K562 (cell line): Measurements from ENCODE around the gene DUS1L. TPM values are rescaled to one million over a fixed set of nuclear protein-coding genes. Genes with fewer than 3 reads are reported as not detected.

Source experiments
- ATF6 ChIP-seq: sonication (generic); formaldehyde crosslinking; IDR thresholded peaks from 2 replicates; pipeline ENCODE4 v1.4.0; 2020; ENCODE audit warnings: mild to moderate bottlenecking, missing genetic modification reagents
- DMBX1 ChIP-seq: fragments of 250-450 bp; sonication (Bioruptor Pico); IDR thresholded peaks from 2 replicates; pipeline ENCODE4 v1.8.0; 2022; ENCODE audit warnings: inconsistent platforms, mild to moderate bottlenecking, moderate library complexity, borderline replicate concordance
- FOXA1 ChIP-seq: fragments of 450-650 bp; IDR thresholded peaks from 2 replicates; pipeline ENCODE4 v1.6.1; 2016; ENCODE audit warnings: mild to moderate bottlenecking, borderline replicate concordance
- FOXJ3 ChIP-seq: sonication (generic); formaldehyde crosslinking; IDR thresholded peaks from 2 replicates; pipeline ENCODE4 v1.4.0; 2020; ENCODE audit warnings: mild to moderate bottlenecking, missing genetic modification reagents
- HDAC3 ChIP-seq: fragments of 450-650 bp; IDR thresholded peaks from 2 replicates; pipeline ENCODE4 v1.6.1; 2018; ENCODE audit warnings: borderline replicate concordance, mild to moderate bottlenecking, moderate library complexity; ENCODE audit not compliant: partially characterized antibody
- HES1 ChIP-seq: fragments of 450-650 bp; IDR thresholded peaks from 2 replicates; pipeline ENCODE4 v1.6.1; 2016; ENCODE audit warnings: low read depth, mild to moderate bottlenecking, moderate library complexity
- HMGN3 ChIP-seq: IDR thresholded peaks from 2 replicates; pipeline ENCODE4 v1.6.1; 2011; ENCODE audit warnings: borderline replicate concordance, low read depth, mild to moderate bottlenecking, mixed read lengths, low read length; ENCODE audit not compliant: insufficient read length; ENCODE audit errors: extremely low read depth
- MTF1 ChIP-seq: fragments of 250-450 bp; sonication (Bioruptor Pico); IDR thresholded peaks from 2 replicates; pipeline ENCODE4 v1.9.0; 2021; ENCODE audit warnings: moderate library complexity, mild to moderate bottlenecking, inconsistent platforms, borderline replicate concordance
- NFATC3 ChIP-seq: fragments of 450-650 bp; IDR thresholded peaks from 2 replicates; pipeline ENCODE4 v1.6.1; 2017; ENCODE audit warnings: mild to moderate bottlenecking
- NFRKB ChIP-seq: fragments of 450-650 bp; IDR thresholded peaks from 2 replicates; pipeline ENCODE4 v1.6.1; 2016; ENCODE audit warnings: low read depth
- NRF1 ChIP-seq, 2 experiments: fragments of 450-650 bp; IDR thresholded peaks in 1 of 2; conservative IDR thresholded peaks in 1 of 2; 2 replicates each; pipeline ENCODE4 v1.6.1; 2014; ENCODE audit warnings: mild to moderate bottlenecking in 2 of 2
- RBM17 ChIP-seq: fragments of 200-400 bp; formaldehyde crosslinking; IDR thresholded peaks from 2 replicates; pipeline ENCODE4 v1.6.1; 2017; ENCODE audit warnings: low read depth, mild to moderate bottlenecking, low read length, borderline replicate concordance
- RERE ChIP-seq: sonication (generic); formaldehyde crosslinking; IDR thresholded peaks from 2 replicates; pipeline ENCODE4 v1.8.0; 2023; ENCODE audit warnings: missing genetic modification reagents, mild to moderate bottlenecking, borderline replicate concordance
- TAF7 ChIP-seq: fragments of 450-650 bp; IDR thresholded peaks from 2 replicates; pipeline ENCODE4 v1.6.1; 2016; ENCODE audit warnings: missing genetic modification characterization, missing compliant biosample characterization
- TAL1 ChIP-seq: fragments of 450-650 bp; IDR thresholded peaks from 2 replicates; pipeline ENCODE4 v1.6.1; 2016; ENCODE audit warnings: mild to moderate bottlenecking
- ZBED1 ChIP-seq: IDR thresholded peaks from 2 replicates; pipeline ENCODE4 v1.6.1; 2014
- ZNF133 ChIP-seq: fragments of 250-450 bp; sonication (Bioruptor Pico); IDR thresholded peaks from 2 replicates; pipeline ENCODE4 v1.4.0; 2020; ENCODE audit warnings: mild to moderate bottlenecking
- ZNF217 ChIP-seq: sonication (generic); formaldehyde crosslinking; IDR thresholded peaks from 2 replicates; pipeline ENCODE4 v1.8.0; 2022; ENCODE audit warnings: mild to moderate bottlenecking, missing genetic modification reagents
- ZNF707 ChIP-seq: fragments of 250-450 bp; sonication (Bioruptor Pico); conservative IDR thresholded peaks from 2 replicates; pipeline ENCODE4 v1.8.0; 2022; ENCODE audit warnings: inconsistent platforms, mild to moderate bottlenecking, moderate library complexity
- ZNF778 ChIP-seq: fragments of 450-650 bp; formaldehyde crosslinking; IDR thresholded peaks from 2 replicates; pipeline ENCODE4 v1.4.0; 2020; ENCODE audit warnings: mild to moderate bottlenecking, moderate library complexity
- ZNF780A ChIP-seq: fragments of 250-450 bp; sonication (Bioruptor Pico); IDR thresholded peaks from 2 replicates; pipeline ENCODE4 v1.5.0; 2021; ENCODE audit warnings: mild to moderate bottlenecking
- polyA plus RNA-seq, 8 experiments: library from polyadenylated mRNA; depleted of rRNA in 4 of 8; stranded (reverse) in 5 of 8; unstranded in 3 of 8; fragments of >200 nt; fragmentation: Nextera tagmentation in 2 of 8; fragmentation: Illumina TruSeq in 1 of 8; extraction: Ambion mirVana in 2 of 8; extraction: Trizol in 1 of 8; gene quantifications; 2 replicates each; pipeline versions ENCODE4 v1.2.1 to v1.2.3, GENCODE V29; 2011 to 2014; ENCODE audit warnings: inconsistent platforms in 1 of 8, missing spikeins in 1 of 8
- total RNA-seq, 7 experiments: library from RNA; depleted of rRNA in 6 of 7; stranded (reverse); fragments of >200 nt in 6 of 7; fragmentation: Illumina TruSeq in 2 of 7; extraction: Trizol in 2 of 7; gene quantifications; 2 replicates each; pipeline versions ENCODE4 v1.2.1 to v1.2.3, GENCODE V29; 2011 to 2021; ENCODE audit warnings: low replicate concordance in 1 of 7

The DUS1L gene
- total and polyA plus RNA-seq, 9 of the 15 experiments (the other 6 are each of a cell fraction or from before 2014, with no cell fraction given) = 7.8 to 210 (median 83.9) TPM

- TF ChIP-seq ATF6 (no peak), ZNF133 (CRISPR knock-in tag) (no peak), MTF1 (CRISPR knock-in tag) (no peak), ZNF778 (no peak), FOXJ3 (CRISPR knock-in tag) (no peak), FOXA1 (no peak), RERE (CRISPR knock-in tag) (no peak), HDAC3 (no peak), ZNF780A (CRISPR knock-in tag) (no peak), ZBED1 (no peak), HES1 (no peak), NFRKB (no peak), DMBX1 (0 out of 2 replicates have a peak, but pooled peaks have one; percentile 25), RBM17 (no peak), TAF7 (tag) (no peak), NFATC3 (no peak), ZNF707 (CRISPR knock-in tag) (no peak), HMGN3 (no peak), ZNF217 (CRISPR knock-in tag) (no peak), TAL1 (no peak), NRF1 (conservative IDR thresholded peaks at IDR 0.05 in 1 of 2, IDR thresholded peaks at IDR 0.05 in 1 of 2) (peak; percentile 66 to 85; a peak in 2 of 4 replicates)
Measured at GRCh38 chr17:82098169-82098938, 32.8 kb upstream of the DUS1L start, which contains the start of gene FASN (continued).
